ENCODE measurements around the gene FSCN2. TPM values are rescaled to one million over a fixed set of nuclear protein-coding genes. Genes with fewer than 3 reads are reported as not detected.
"Not testable (repeated sequence)": the region's sequence is repeated elsewhere in the genome, so short reads cannot be mapped to it uniquely, and the experiment has no call there.

FSCN2 gene
- total RNA-seq, 1 donor from 2014 or later = 0.52 TPM

DNA sequence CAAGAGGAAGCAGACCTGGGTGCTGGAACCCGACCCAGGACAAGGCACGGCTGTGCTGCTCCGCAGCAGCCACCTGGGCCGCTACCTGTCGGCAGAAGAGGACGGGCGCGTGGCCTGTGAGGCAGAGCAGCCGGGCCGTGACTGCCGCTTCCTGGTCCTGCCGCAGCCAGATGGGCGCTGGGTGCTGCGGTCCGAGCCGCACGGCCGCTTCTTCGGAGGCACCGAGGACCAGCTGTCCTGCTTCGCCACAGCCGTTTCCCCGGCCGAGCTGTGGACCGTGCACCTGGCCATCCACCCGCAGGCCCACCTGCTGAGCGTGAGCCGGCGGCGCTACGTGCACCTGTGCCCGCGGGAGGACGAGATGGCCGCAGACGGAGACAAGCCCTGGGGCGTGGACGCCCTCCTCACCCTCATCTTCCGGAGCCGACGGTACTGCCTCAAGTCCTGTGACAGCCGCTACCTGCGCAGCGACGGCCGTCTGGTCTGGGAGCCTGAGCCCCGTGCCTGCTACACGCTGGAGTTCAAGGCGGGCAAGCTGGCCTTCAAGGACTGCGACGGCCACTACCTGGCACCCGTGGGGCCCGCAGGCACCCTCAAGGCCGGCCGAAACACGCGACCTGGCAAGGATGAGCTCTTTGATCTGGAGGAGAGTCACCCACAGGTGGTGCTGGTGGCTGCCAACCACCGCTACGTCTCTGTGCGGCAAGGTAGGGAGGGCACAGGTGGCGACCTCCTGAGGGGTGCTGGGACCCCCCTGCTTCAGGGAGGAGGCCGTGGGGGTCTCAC lies 667 bp downstream of the FSCN2 start:
- Mint-ChIP-seq H3K27ac (no peak overlapping the region), H3K4me1 (ENCODE audit: low read depth) (no peaks in the 10 kb centered on the region), H3K4me3 (no peak overlapping the region), H3K9me3 (no peaks in the 10 kb centered on the region), H3K27me3 (ENCODE audit: insufficient read depth) (peaks cover 4% of the 10 kb centered on the region), H3K36me3 (ENCODE audit: low read depth) (no peaks in the 10 kb centered on the region)
- intact Hi-C loops (cut with micrococcal nuclease) = no loop called here
- no peak for DNase-seq (ENCODE audit: low spot score)

DNA sequence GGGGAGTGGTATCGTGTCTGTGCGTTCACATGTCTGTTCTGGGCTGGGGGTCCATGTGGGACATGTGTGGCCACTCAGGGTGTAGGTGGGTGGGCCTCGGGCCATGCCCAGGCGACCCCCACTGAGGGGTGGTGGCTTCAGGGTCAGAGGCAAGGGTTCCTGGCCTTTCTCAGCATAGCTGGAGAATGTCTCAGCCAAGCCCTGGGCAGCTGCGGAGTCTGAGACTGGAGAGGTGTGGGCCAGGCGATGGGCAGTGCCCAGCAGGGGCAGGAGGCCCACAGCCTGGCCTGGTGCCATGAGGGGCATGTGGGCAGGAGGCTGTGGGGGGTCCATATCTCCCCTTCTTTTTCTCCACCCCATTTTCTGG lies 1.2 kb downstream of the FSCN2 start:
- Mint-ChIP-seq H3K4me1 (ENCODE audit: low read depth) (no peaks in the 10 kb centered on the region), H3K27me3 (ENCODE audit: insufficient read depth) (peaks cover 4% of the 10 kb centered on the region), H3K9me3 (no peaks in the 10 kb centered on the region), H3K4me3 (no peak overlapping the region), H3K27ac (no peak overlapping the region), H3K36me3 (ENCODE audit: low read depth) (no peaks in the 10 kb centered on the region)
- intact Hi-C loops (cut with micrococcal nuclease) = no loop called here
- DNase-seq (ENCODE audit: low spot score) = no peak

DNA sequence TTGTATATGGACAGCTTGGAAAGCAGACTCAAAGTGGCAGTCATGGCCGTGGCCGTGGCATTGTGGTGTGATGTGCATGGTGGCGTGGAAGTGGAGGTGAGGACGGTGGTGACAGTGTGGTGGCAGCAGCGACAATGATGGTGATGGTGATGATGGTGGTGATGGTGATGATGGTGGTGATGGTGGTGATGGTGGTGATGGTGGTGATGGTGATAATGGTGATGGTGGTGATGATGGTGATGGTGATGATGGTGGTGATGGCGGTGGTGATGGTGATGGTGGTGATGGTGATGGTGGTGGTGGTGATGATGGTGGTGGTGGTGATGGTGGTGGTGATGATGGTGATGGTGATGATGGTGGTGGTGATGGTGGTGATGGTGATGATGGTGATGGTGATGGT lies 2.8 kb downstream of the FSCN2 start:
- H3K4me3 Mint-ChIP-seq; H3K27me3 Mint-ChIP-seq (ENCODE audit: insufficient read depth); H3K27ac Mint-ChIP-seq; DNase-seq (ENCODE audit: low spot score); H3K9me3 Mint-ChIP-seq; H3K4me1 Mint-ChIP-seq (ENCODE audit: low read depth); intact Hi-C loops (cut with micrococcal nuclease); H3K36me3 Mint-ChIP-seq (ENCODE audit: low read depth): not testable (repeated sequence)

DNA sequence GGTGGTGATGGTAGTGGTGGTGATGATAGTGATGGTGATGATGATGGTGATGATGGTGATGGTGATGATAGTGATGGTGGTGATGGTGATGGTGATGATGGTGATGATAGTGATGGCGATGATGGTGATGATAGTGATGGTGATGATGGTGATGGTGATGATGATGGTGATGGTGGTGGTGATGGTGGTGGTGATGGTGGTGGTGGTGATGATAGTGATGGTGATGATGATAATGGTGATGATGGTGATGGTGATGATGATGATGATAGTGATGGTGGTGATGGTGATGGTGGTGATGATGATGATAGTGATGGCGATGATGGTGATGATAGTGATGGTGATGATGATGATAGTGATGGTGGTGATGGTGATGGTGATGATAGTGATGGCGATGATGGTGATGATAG lies 3.8 kb downstream of the FSCN2 start:
- not testable (repeated sequence) for H3K4me1 Mint-ChIP-seq (ENCODE audit: low read depth); H3K4me3 Mint-ChIP-seq; DNase-seq (ENCODE audit: low spot score)

DNA sequence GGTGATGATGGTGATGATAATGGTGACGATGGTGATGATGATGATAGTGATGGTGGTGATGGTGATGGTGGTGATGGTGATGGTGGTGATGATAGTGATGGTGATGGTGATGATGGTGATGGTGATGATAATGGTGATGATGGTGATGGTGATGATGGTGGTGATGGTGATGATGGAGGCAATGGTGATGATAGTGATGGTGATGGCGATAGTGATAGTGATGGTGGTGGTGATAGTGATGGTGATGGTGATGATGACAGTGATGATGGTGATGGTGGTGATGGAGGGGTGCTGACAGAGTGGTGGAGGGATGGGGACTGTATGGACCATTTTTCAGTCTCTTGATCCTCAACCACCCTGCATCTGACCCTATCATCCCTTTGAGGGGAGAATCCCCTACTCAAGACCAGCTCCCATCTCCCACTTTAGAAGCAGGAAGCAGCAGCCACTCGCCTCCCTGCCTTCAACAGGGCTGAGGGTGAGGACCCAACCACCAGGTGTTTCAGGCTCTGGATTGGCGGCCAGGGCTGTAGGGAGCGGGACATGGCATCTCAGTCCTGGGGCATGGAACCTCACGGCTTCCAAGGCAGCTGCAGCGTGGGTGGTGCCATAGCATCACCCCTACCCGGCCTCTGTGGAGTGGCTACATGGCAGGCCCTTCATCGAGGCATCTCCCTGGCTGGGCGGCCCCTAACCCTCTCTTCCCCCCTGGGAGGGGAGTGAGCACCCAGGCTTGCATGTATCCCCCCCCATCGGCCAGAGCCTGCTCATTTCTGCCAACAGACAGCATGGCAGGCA lies 4.5 kb downstream of the FSCN2 start:
- H3K36me3 Mint-ChIP-seq (ENCODE audit: low read depth) = no peaks in the 10 kb centered on the region
- H3K27ac Mint-ChIP-seq = no peak overlapping the region

More for the DNA sequence above, 3.8 kb downstream of the FSCN2 start:
- intact Hi-C loops (cut with micrococcal nuclease); H3K27me3 Mint-ChIP-seq (ENCODE audit: insufficient read depth); H3K27ac Mint-ChIP-seq; H3K9me3 Mint-ChIP-seq; H3K36me3 Mint-ChIP-seq (ENCODE audit: low read depth): not testable (repeated sequence)

DNA sequence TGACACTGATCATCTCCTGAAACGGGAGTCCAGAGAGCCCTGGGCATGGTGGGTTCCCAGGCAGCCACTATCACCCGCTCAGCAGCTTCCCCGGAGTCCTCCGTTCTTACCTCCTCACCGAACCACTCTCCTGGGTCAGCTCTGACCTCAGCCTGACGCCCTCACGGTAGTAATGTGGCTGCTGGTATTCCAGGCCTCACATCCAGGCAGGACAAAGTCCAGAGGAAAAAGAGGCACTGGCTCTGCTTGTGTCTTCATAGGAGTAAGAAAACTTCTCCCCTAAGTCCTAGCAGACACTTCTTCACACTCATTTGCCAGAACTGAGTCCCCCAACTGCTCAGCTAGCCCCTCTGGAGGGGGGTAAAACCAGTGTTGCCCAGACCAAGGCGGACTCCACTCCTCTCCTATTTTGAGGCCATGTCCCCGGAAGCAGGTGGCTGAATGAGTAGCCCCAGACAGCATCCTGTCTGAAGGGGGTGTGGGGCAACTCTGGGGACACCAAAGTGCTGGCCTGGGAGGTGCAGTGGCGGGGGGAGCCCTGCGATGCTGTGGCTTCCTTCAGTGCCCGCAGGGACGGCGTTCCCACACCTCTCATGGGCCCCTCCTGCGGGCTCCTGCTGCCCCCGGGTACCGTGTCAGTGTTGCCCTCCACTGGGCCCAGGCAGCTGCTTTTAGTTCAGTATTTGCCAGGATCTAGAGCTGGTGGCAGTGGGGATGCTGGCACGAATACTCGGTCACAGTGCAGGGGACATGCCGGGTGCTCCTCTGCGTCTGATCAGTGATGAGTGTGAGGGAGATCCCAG lies 5.4 kb downstream of the FSCN2 start:
- peaks cover 3% of the 10 kb centered on the region for H3K36me3 Mint-ChIP-seq (ENCODE audit: low read depth)
- H3K4me3 Mint-ChIP-seq = no peak overlapping the region
- no peak for DNase-seq (ENCODE audit: low spot score)
- intact Hi-C loops (cut with micrococcal nuclease) = no loop called here
- peaks cover 11% of the 10 kb centered on the region for H3K27me3 Mint-ChIP-seq (ENCODE audit: insufficient read depth)
- no peaks in the 10 kb centered on the region for H3K9me3 Mint-ChIP-seq
- no peak overlapping the region for H3K27ac Mint-ChIP-seq
- no peaks in the 10 kb centered on the region for H3K4me1 Mint-ChIP-seq (ENCODE audit: low read depth)

More for the DNA sequence above, 4.5 kb downstream of the FSCN2 start:
- Mint-ChIP-seq H3K4me1 (ENCODE audit: low read depth) (no peaks in the 10 kb centered on the region), H3K9me3 (no peaks in the 10 kb centered on the region), H3K27me3 (ENCODE audit: insufficient read depth) (peaks cover 8% of the 10 kb centered on the region), H3K4me3 (no peak overlapping the region)
- DNase-seq (ENCODE audit: low spot score) = no peak
- intact Hi-C loops (cut with micrococcal nuclease) = no loop called here

DNA sequence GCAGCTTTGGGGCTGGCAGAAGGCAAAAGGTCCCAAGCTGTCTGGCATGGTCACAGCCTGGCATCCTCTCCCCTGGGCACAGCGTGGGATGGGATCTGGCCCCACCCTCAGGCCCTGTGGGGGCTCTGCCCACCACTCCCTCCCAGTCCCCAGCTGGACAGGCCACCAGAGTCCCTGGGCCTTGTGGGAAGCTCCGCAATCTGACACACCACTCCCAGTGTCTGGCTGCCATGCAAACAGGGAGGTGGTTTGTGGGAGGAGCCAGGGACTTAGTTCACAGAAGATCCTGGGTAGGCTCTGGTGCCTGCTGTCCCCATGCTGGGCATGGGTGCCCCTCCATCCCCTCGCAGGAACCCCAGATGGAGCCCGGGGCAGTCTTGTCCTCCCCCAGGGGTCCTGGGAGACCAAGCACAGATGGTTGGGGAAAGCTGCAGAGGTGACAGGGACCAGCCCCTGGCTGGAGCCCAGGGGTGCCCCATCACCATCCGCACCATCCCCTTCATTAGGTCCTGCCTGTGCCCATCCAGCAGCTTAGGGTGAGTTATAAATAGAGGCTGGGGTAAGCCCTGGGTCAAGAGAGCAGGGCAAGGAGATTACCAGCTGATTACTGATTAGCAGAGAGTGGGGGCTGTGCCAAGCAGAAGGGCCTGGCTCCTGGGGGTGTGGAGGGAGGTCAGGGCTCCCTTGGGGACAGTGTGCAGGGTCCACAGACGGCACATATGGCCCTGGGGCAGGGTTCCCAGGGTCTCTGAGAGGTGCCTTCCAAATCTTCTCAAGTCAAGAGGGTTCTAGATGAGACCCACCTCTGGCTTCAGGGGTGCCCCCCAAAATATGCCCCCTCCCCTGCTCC lies 6.2 kb downstream of the FSCN2 start:
- no peaks in the 10 kb centered on the region for H3K4me1 Mint-ChIP-seq (ENCODE audit: low read depth)
- intact Hi-C loops (cut with micrococcal nuclease) = no loop called here
- peaks cover 11% of the 10 kb centered on the region for H3K27me3 Mint-ChIP-seq (ENCODE audit: insufficient read depth)
- DNase-seq (ENCODE audit: low spot score) = no peak
- H3K4me3 Mint-ChIP-seq = no peak overlapping the region
- peaks cover 5% of the 10 kb centered on the region for H3K36me3 Mint-ChIP-seq (ENCODE audit: low read depth)
- no peak overlapping the region for H3K27ac Mint-ChIP-seq
- H3K9me3 Mint-ChIP-seq = no peaks in the 10 kb centered on the region

DNA sequence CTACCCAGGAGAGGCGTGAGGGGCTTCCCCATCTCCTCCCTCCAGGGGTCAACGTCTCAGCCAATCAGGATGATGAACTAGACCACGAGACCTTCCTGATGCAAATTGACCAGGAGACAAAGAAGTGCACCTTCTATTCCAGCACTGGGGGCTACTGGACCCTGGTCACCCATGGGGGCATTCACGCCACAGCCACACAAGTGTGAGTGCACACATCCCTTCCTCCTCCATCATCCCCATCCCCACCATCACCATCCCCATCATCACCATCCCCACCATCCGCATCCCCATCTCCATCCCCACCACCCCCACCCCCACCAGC lies 6.8 kb downstream of the FSCN2 start:
- Mint-ChIP-seq H3K36me3 (ENCODE audit: low read depth) (peaks cover 5% of the 10 kb centered on the region), H3K9me3 (no peaks in the 10 kb centered on the region), H3K4me1 (ENCODE audit: low read depth) (no peaks in the 10 kb centered on the region), H3K27me3 (ENCODE audit: insufficient read depth) (peaks cover 11% of the 10 kb centered on the region), H3K27ac (no peak overlapping the region), H3K4me3 (no peak overlapping the region)
- intact Hi-C loops (cut with micrococcal nuclease) = no loop called here
- DNase-seq (ENCODE audit: low spot score) = no peak

DNA sequence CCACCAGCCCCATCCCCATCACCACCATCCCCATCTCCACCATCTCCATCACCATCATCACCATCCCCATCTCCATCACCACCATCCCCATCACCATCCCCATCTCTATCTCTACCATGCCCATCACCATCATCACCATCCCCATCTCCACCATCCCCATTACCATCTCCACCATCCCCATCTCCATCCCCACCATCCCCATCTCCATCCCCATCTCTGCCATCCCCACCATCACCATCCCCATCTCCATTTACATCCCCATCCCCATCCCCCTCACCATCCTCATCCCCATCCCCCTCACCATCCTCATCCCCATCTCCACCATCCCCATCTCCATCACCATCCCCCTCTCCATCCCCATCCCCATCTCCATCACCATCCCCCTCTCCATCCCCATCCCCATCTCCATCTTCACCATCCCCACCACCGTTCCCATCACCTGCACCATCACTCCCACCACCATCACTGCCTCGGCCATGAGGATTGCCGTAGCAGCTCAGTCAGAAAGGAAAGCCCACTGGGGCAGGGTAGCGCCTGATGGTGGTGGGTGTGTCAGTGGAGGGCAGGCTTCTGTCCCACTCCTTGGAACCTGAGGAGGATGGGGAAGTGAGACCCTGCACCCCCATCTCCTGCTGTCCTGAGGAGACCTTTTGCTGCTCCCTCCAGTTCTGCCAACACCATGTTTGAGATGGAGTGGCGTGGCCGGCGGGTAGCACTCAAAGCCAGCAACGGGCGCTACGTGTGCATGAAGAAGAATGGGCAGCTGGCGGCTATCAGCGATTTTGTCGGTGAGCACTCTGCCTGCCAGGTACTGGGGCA lies 7.5 kb downstream of the FSCN2 start:
- no peak for DNase-seq (ENCODE audit: low spot score)
- Mint-ChIP-seq H3K27ac (no peak overlapping the region), H3K27me3 (ENCODE audit: insufficient read depth) (peaks cover 11% of the 10 kb centered on the region), H3K4me1 (ENCODE audit: low read depth) (no peaks in the 10 kb centered on the region), H3K9me3 (no peaks in the 10 kb centered on the region), H3K36me3 (ENCODE audit: low read depth) (peaks cover 5% of the 10 kb centered on the region), H3K4me3 (no peak overlapping the region)
- intact Hi-C loops (cut with micrococcal nuclease) = loop anchor here (2.0 kb wide), 1 partner anchor 21 kb away; no protein-coding TSS in a partner anchor

DNA sequence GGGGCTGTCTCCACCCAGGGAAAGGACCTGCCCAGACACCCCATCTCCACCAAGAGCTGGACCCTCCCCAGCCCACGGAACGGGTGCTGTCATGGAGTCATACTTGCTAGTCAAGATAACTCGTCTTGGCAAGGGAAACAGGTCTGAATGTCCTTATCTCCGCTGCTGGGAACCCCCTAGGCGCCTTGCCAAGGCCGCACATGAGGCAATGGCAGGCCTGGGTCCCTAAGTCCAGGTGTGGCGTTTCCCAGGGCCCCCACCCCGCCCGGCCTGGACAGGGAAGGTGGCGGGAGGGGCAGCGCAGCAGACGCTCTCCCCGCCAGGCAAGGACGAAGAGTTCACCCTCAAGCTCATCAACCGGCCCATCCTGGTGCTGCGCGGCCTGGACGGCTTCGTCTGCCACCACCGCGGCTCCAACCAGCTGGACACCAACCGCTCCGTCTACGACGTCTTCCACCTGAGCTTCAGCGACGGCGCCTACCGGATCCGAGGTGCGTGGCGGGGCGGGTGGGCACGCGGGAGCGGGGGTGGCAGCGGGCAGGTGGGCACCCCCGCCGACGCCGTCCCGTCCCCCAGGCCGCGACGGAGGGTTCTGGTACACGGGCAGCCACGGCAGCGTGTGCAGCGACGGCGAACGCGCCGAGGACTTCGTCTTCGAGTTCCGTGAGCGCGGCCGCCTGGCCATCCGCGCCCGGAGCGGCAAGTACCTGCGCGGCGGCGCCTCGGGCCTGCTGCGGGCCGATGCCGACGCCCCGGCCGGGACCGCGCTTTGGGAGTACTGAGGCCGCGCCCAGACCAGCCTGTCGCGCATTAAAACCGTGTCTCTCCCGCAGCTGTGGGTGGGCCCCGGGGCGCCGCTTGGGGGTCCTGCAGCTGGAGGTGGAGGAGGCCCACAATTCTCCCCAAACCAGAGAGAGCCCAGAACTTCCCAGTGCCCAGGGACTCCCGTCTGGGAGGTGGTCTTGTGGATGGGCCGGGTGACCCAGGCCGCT lies 8.4 kb downstream of the FSCN2 start:
- DNase-seq (ENCODE audit: low spot score) = no peak
- intact Hi-C loops (cut with micrococcal nuclease) = loop anchor here (2.0 kb wide), 1 partner anchor 22 kb away; no protein-coding TSS in a partner anchor
- no peaks in the 10 kb centered on the region for H3K9me3 Mint-ChIP-seq
- H3K27ac Mint-ChIP-seq = no peak overlapping the region
- peaks cover 7% of the 10 kb centered on the region for H3K36me3 Mint-ChIP-seq (ENCODE audit: low read depth)
- no peak overlapping the region for H3K4me3 Mint-ChIP-seq
- no peaks in the 10 kb centered on the region for H3K4me1 Mint-ChIP-seq (ENCODE audit: low read depth)
- H3K27me3 Mint-ChIP-seq (ENCODE audit: insufficient read depth) = peaks cover 11% of the 10 kb centered on the region

DNA sequence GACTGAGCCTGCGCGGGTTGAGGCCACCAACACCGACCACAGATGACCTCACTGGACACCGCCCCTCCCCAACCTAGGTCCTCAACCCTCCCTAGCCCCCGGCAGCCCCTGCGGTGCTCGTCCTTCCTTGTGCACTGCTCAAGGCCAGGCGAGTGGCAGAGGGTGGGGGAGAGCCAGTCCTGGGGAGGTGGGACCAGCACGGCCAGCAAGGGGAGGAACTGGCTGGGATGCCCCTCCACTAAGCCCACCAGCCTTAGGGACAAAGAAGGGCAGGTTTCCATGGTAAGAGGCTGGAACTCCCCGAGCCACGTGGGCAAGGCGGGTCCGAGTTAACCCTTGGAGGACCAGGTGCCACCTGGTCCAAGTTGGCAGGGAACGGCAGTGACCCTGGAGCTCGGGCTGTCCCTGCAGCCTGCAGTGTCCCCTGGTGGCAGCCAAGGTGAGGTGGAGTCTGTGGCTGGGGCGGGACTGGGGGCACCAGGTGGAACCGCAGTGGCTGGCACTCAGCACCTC lies 9.2 kb downstream of the FSCN2 start:
- no peaks in the 10 kb centered on the region for H3K4me1 Mint-ChIP-seq (ENCODE audit: low read depth)
- intact Hi-C loops (cut with micrococcal nuclease) = loop anchor here (2.0 kb wide), 1 partner anchor 23 kb away; no protein-coding TSS in a partner anchor
- no peak overlapping the region for H3K27ac Mint-ChIP-seq
- no peak overlapping the region for H3K4me3 Mint-ChIP-seq
- H3K27me3 Mint-ChIP-seq (ENCODE audit: insufficient read depth) = peaks cover 11% of the 10 kb centered on the region
- H3K36me3 Mint-ChIP-seq (ENCODE audit: low read depth) = peaks cover 8% of the 10 kb centered on the region
- no peak for DNase-seq (ENCODE audit: low spot score)
- H3K9me3 Mint-ChIP-seq = no peaks in the 10 kb centered on the region
